ENCODE data around the gene PKIB. TPM values are rescaled to one million over a fixed set of nuclear protein-coding genes. Genes with fewer than 3 reads are reported as not detected.

The PKIB gene
- total RNA-seq, 2 donors from 2014 or later = 46.0 to 56.1 TPM

- Histone ChIP-seq H3K27me3 (ENCODE audit: control insufficient read depth, insufficient read depth, low read length, poor library complexity, severe bottlenecking) (no peaks in the 10 kb centered on the region), H3K9ac (ENCODE audit: extremely low read depth, low read length, poor library complexity, severe bottlenecking) (no peak overlapping the region), H3K36me3 (ENCODE audit: control insufficient read depth, insufficient read depth, low read length) (no peaks in the 10 kb centered on the region), H3K4me1 (ENCODE audit: control insufficient read depth, insufficient read depth, low read length) (no peaks in the 10 kb centered on the region), H3K9me3 (ENCODE audit: control insufficient read depth, low read length) (no peaks in the 10 kb centered on the region), H3K4me3 (ENCODE audit: low read length) (no peak overlapping the region), H3K27ac (ENCODE audit: low read depth, low read length) (no peak overlapping the region)
- Mint-ChIP-seq H3K9me3 (no peaks in the 10 kb centered on the region), H3K4me3 (no peak overlapping the region), H3K27me3 (ENCODE audit: insufficient read depth) (no peaks in the 10 kb centered on the region), H3K36me3 (ENCODE audit: low read depth) (peaks cover 3% of the 10 kb centered on the region), H3K4me1 (peaks cover 7% of the 10 kb centered on the region), H3K27ac (no peak overlapping the region)
- TF ChIP-seq CTCF (conservative IDR thresholded peaks at IDR 0.05) = peak; percentile 85
- peak; percentile 67 for DNase-seq
- 20 to 29% methylated on average over 2 of the region's 2 CpGs for WGBS, 2 experiments (ENCODE audit: insufficient coverage in 1 of 2, insufficient read length in 1 of 2)
These were observed 116.4 kb downstream of the PKIB start for GRCh38 chr6:122726649-122727048.

- H3K9ac ChIP-seq (ENCODE audit: extremely low read depth, low read length, poor library complexity, severe bottlenecking) = no peak overlapping the region
- Mint-ChIP-seq H3K36me3 (ENCODE audit: low read depth) (peaks cover 3% of the 10 kb centered on the region), H3K27me3 (ENCODE audit: insufficient read depth) (no peaks in the 10 kb centered on the region), H3K4me3 (no peak overlapping the region), H3K27ac (no peak overlapping the region), H3K4me1 (peaks cover 7% of the 10 kb centered on the region), H3K9me3 (no peaks in the 10 kb centered on the region)
- H3K9me3 ChIP-seq (ENCODE audit: control insufficient read depth, low read length) = no peaks in the 10 kb centered on the region
- H3K4me1 ChIP-seq (ENCODE audit: control insufficient read depth, insufficient read depth, low read length) = no peaks in the 10 kb centered on the region
- no peak overlapping the region for H3K27ac ChIP-seq (ENCODE audit: low read depth, low read length)
- WGBS, 2 experiments (ENCODE audit: insufficient coverage in 1 of 2, insufficient read length in 1 of 2) = 88% methylated on average over 1 of the region's 1 CpG; no CpG with 5 or more reads in 1 of the 2 experiments
- H3K36me3 ChIP-seq (ENCODE audit: control insufficient read depth, insufficient read depth, low read length) = no peaks in the 10 kb centered on the region
- no peak for TF ChIP-seq CTCF (conservative IDR thresholded peaks at IDR 0.05)
- H3K27me3 ChIP-seq (ENCODE audit: control insufficient read depth, insufficient read depth, low read length, poor library complexity, severe bottlenecking) = no peaks in the 10 kb centered on the region
- H3K4me3 ChIP-seq (ENCODE audit: low read length) = no peak overlapping the region
- DNase-seq = no peak
These were observed 117.0 kb downstream of the PKIB start for GRCh38 chr6:122727244-122727643.

- Mint-ChIP-seq H3K9me3 (no peaks in the 10 kb centered on the region), H3K27ac (no peak overlapping the region), H3K27me3 (ENCODE audit: insufficient read depth) (no peaks in the 10 kb centered on the region), H3K4me1 (peaks cover 25% of the 10 kb centered on the region), H3K36me3 (ENCODE audit: low read depth) (peaks cover under 1% of the 10 kb centered on the region), H3K4me3 (no peak overlapping the region)
- no peak for DNase-seq
- Histone ChIP-seq H3K27me3 (ENCODE audit: control insufficient read depth, insufficient read depth, low read length, poor library complexity, severe bottlenecking) (no peaks in the 10 kb centered on the region), H3K4me1 (ENCODE audit: control insufficient read depth, insufficient read depth, low read length) (no peaks in the 10 kb centered on the region), H3K27ac (ENCODE audit: low read depth, low read length) (no peak overlapping the region), H3K9me3 (ENCODE audit: control insufficient read depth, low read length) (no peaks in the 10 kb centered on the region), H3K36me3 (ENCODE audit: control insufficient read depth, insufficient read depth, low read length) (no peaks in the 10 kb centered on the region), H3K9ac (ENCODE audit: extremely low read depth, low read length, poor library complexity, severe bottlenecking) (no peak overlapping the region), H3K4me3 (ENCODE audit: low read length) (no peak overlapping the region)
- WGBS, 2 experiments (ENCODE audit: insufficient coverage in 1 of 2, insufficient read length in 1 of 2) = 94 to 100% methylated on average over 2 to 3 of the region's 3 CpGs
- no peak for TF ChIP-seq CTCF (conservative IDR thresholded peaks at IDR 0.05)
These were observed 120.1 kb downstream of the PKIB start for GRCh38 chr6:122730334-122730733.
